Activated CD8-positive, alpha-beta memory T cell treated with anti-CD3 and anti-CD28 coated beads for 1 hour (primary cell): Measurements from ENCODE around the gene DPH2.
A peak's percentile ranks its signal among the peaks of the same experiment; 100 is the strongest.

Experiments used
- DNase-seq, 2 donors: peaks; one replicate each; pipeline ENCODE4 v3.0.0-alpha.2; 2020; ENCODE audit warnings: low read depth in 1 of 2; ENCODE audit errors: extremely low read depth in 1 of 2

DPH2 gene, protein sequence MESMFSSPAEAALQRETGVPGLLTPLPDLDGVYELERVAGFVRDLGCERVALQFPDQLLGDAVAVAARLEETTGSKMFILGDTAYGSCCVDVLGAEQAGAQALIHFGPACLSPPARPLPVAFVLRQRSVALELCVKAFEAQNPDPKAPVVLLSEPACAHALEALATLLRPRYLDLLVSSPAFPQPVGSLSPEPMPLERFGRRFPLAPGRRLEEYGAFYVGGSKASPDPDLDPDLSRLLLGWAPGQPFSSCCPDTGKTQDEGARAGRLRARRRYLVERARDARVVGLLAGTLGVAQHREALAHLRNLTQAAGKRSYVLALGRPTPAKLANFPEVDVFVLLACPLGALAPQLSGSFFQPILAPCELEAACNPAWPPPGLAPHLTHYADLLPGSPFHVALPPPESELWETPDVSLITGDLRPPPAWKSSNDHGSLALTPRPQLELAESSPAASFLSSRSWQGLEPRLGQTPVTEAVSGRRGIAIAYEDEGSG

GRCh38 chr1:43969746-43970466, at the start of gene DPH2:
DPH2 (plus strand) TSS chr1:43970010; CDS start chr1:43970176, 166 bp downstream.
- peak; percentile 87 to 91 for DNase-seq

DNA sequence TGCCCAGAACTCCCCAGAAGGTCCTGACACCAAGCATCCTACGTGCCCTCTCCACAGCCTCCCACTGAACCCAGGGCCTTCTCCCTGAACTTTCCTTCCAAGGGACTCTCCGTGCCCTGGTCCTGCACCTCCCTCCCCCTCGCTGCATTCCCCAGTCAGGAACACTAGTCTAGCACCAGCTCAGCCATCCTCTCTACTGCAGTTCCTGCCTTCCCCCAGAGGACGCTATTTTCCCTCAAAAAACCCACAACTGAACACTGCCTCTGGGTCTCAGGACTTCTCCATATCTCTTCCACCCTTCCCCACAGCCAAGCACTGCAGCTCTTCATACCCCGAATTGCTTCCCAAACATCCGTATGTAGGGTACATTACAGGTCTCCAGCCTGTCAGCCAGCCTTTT, 48.8 kb upstream of the DPH2 start:
- DNase-seq: no peak

DNA sequence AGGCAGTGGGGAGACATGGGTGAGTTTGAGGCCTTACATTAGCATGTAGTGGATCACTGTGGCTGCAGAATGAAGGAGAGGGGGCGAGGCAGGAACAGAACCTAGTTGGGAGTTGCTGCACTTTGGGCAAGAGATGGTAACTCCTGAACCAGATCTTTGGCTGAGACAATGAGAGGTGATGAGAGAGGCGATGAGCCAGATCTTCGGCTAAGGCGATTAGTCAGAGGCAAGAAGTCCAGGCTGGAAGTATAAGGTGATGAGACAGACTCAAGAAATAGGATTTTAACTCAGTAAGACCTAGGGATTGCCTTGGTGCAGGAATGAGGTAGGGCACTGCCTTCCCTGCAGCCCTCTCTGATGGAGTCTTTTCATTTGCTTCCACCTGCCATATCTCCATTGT, 45.3 kb upstream of the DPH2 start:
- DNase-seq: no peak

GRCh38 chr1:43925846-43926245, 44.0 kb upstream of the DPH2 start:
- no peak for DNase-seq

DNA sequence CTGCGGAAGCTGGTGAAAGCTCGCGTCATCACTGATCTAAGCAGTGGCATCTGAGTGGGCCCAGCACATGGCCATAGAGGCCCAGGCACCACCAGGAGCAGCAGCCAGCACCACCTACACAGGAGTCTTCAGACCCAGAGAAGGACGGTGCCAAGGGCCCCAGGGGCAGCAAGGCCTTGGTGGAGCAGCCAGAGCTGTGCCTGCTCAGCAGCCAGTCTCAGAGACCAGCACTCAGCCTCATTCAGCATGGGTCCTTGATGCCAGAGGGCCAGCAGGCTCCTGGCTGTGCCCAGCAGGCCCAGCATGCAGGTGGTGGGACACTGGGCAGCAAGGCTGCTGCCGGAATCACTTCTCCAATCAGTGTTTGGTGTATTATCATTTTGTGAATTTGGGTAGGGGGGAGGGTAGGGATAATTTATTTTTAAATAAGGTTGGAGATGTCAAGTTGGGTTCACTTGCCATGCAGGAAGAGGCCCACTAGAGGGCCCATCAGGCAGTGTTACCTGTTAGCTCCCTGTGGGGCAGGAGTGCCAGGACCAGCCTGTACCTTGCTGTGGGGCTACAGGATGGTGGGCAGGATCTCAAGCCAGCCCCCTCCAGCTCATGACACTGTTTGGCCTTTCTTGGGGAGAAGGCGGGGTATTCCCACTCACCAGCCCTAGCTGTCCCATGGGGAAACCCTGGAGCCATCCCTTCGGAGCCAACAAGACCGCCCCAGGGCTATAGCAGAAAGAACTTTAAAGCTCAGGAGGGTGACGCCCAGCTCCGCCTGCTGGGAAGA, 39.5 kb upstream of the DPH2 start:
- DNase-seq: no peak

GRCh38 chr1:43930949-43931275, 38.9 kb upstream of the DPH2 start:
- DNase-seq: no peak

DNA sequence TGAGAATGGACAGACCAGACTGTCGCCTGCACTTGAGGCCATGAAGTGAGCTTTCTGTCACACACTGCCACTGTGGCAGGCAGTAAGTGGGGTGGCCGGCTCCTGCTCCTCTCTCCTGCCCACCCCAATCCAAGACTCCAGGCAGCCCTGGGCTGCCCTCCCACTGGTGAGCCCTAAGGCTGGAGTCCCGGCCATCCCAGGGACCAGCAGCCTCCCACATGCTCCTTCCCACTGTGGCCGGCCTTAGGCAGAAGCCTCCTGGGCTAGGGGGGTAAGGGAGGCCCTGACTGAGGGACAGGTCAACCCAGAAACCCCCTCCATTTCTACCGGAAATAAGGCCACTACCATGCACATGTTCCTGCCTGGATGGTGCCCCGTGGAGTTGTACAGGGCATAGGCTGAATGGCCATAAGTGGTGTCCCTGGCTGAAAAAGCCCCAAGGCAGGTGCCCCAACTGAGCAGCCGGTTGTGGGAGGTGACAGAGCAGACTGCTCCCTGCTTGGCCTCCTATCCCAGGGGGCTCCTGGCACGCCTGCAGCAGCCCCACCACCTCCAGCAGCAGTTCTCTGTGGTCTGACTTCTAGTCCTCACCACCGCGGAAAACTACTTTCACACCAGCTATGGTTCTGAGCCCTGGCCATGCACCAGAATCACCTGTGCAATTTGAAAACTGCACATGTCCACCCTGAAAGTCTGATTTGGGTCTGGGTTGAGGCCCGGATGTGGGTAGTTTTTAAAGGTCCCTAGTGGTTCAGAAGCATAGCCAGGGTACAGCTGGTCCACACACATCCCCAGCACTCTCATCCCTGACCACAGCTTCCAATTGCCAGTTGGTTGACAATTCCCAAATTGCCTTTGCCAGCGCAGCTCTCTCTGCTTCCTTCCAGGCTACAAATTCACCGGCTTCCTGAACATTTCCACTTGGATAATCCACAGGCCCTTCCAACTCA, 37.8 kb upstream of the DPH2 start:
- no peak for DNase-seq

DNA sequence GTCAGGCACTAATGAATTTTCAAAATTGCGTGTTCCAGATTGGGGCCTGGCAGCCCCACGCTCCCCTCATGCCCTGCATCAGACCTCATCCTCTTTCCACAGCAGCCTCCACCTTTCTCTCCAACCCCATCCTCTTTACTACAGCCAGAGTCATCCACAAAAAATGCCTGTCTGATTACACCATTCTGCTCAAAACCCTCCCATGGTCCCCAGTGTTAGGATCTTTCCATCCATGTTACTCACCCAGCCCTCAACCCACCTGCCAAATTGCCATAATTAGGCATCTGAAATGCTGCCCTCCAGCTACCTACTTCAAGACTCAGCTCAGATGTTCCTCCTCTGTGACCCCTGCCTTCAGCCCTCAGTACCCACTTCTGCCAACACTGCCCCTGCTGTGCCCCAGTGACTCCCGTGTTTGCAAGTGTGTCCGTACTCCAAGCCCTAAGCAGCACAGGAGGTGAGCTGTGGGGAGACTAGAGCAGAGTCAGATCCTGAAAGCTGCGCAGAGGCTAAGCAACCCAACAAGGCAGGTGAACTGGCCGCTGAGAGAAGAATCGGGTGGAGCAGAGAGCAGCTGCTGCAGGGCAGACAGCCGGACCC, 36.9 kb upstream of the DPH2 start:
- no peak for DNase-seq

GRCh38 chr1:43933386-43934100, 36.3 kb upstream of the DPH2 start, which contains the start of gene ARTN:
ARTN (plus strand) TSS chr1:43933801; CDS start chr1:43935657, 1,856 bp downstream.
- no peak for DNase-seq

GRCh38 chr1:43934101-43934985, 35.5 kb upstream of the DPH2 start:
- DNase-seq: peak in 1 of 2 donors; percentile 27

DNA sequence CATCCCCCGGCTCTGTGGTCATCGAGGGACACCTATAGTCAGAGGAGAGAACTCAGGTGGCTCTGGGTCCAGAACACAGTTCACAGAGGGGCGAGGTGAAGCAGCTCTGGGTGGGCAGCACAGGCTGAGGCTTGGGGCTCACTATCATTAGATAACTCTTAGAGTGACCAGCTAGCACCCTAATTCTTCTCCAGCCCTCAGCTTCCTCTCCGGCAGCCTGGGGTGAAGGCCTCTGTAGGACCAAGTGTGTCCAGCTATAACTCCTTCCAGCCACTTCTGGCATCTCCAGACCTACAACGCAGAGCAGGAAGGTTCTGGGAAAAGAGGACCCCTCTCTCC, 34.9 kb upstream of the DPH2 start:
- DNase-seq: no peak

DNA sequence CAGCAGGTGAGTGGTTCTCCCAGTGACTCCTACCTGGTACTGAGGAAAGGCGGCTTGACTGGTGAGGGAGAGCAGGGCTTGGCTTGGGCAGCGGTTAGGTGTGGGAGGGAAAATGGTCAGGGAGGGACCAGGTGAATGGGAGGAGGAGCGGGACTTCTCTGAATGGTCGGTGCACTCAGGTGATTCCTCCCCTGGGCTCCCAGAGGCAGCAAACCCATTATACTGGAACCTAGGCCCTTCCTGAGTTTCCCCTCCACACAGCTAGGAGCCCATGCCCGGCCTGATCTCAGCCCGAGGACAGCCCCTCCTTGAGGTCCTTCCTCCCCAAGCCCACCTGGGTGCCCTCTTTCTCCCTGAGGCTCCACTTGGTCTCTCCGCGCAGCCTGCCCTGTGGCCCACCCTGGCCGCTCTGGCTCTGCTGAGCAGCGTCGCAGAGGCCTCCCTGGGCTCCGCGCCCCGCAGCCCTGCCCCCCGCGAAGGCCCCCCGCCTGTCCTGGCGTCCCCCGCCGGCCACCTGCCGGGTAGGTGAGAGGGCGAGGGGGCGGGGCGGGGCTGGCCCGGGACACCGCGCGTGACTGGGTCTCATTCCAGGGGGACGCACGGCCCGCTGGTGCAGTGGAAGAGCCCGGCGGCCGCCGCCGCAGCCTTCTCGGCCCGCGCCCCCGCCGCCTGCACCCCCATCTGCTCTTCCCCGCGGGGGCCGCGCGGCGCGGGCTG, 33.9 kb upstream of the DPH2 start:
- DNase-seq: no peak

DNA sequence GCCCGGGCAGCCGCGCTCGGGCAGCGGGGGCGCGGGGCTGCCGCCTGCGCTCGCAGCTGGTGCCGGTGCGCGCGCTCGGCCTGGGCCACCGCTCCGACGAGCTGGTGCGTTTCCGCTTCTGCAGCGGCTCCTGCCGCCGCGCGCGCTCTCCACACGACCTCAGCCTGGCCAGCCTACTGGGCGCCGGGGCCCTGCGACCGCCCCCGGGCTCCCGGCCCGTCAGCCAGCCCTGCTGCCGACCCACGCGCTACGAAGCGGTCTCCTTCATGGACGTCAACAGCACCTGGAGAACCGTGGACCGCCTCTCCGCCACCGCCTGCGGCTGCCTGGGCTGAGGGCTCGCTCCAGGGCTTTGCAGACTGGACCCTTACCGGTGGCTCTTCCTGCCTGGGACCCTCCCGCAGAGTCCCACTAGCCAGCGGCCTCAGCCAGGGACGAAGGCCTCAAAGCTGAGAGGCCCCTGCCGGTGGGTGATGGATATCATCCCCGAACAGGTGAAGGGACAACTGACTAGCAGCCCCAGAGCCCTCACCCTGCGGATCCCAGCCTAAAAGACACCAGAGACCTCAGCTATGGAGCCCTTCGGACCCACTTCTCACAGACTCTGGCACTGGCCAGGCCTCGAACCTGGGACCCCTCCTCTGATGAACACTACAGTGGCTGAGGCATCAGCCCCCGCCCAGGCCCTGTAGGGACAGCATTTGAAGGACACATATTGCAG, 33.2 kb upstream of the DPH2 start:
- no peak for DNase-seq

DNA sequence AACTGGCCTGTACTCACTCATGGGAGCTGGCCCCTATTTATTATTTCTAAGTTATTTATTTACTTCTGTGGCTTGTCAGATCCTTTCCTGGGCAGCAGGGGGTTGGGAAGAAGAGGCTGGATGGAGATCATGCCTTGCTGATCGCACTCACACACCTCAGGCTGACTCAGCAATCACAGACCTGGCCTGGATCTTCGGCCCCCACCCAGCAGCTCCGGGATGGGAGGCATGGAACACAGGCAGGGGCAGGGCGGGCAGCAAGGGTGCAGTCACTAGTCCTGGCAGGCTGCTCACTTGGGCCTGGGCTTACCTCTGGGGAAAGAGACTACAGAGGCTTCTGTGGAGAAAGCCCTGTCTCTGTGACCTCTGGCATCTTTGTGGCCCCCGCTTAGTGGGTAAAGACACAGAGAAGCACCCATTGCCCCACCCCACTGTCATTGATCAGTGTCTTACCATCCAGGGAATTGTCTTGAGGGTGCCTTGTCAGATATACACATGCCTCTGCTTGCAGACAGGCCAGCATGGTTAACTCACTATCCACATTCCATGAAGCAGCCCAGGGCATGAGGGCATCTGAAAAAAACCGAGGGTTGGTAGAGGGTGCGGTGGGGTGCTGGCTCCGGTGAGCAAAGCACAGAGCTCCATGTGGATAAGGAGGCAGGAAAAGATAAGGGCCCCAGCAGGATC, 32.5 kb upstream of the DPH2 start:
- no peak for DNase-seq

DNA sequence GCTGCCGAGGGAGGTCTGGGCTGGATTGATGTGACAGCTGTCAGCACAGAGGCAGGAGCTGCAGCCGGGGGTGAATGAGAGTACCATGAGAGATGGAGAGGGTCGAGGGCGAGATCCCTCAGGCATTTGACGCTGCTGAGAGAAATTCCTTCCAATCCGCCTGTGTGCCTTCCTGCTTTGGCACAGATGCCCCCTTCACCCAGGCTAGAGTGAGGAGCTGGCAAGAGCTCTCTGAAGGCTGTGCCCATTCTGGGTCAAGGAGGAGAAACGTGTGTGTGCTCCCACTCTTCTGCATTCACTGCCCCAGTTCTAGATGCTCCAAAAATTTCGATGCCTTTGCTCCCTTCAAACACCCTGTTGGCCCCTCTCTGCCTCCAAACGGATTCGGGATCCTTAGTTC, 31.4 kb upstream of the DPH2 start:
- no peak for DNase-seq

GRCh38 chr1:43938892-43939587, 30.8 kb upstream of the DPH2 start:
- DNase-seq: no peak
